H9 (cell line): ENCODE measurements around the gene DENND5B. TPM values are rescaled to one million over a fixed set of nuclear protein-coding genes. Genes with fewer than 3 reads are reported as not detected.
A peak's percentile ranks its signal among the peaks of the same experiment; 100 is the strongest.

Experiments
- DNase-seq: peaks from one replicate; pipeline ENCODE4 v3.0.0-alpha.2; 2017
- H2AFZ ChIP-seq: one replicate; pipeline ENCODE4 v1.6.1; 2013; ENCODE audit warnings: mild to moderate bottlenecking, low read length, control low read depth, moderate library complexity
- H2AK5ac ChIP-seq: 2 replicates; pipeline ENCODE4 v1.6.1; 2013; ENCODE audit warnings: low read length, control low read depth, mixed read lengths; ENCODE audit not compliant: insufficient read length
- H2BK120ac ChIP-seq: one replicate; pipeline ENCODE4 v1.6.1; 2013; ENCODE audit warnings: low read depth, mild to moderate bottlenecking, low read length, control low read depth, inconsistent platforms; ENCODE audit not compliant: poor library complexity, severe bottlenecking
- H2BK12ac ChIP-seq: 2 replicates; pipeline ENCODE4 v1.6.1; 2013; ENCODE audit warnings: low read length, control low read depth, mixed read lengths, low read depth; ENCODE audit not compliant: insufficient read length
- H2BK15ac ChIP-seq: 2 replicates; pipeline ENCODE4 v1.6.1; 2013; ENCODE audit warnings: low read depth, low read length, control low read depth
- H2BK20ac ChIP-seq: one replicate; pipeline ENCODE4 v1.6.1; 2013; ENCODE audit warnings: low read depth, mild to moderate bottlenecking, low read length, control low read depth, inconsistent platforms; ENCODE audit not compliant: poor library complexity, severe bottlenecking
- H2BK5ac ChIP-seq: 2 replicates; pipeline ENCODE4 v1.6.1; 2013; ENCODE audit warnings: low read length, control low read depth, mixed read lengths; ENCODE audit not compliant: insufficient read length
- H3K14ac ChIP-seq: 2 replicates; pipeline ENCODE4 v1.6.1; 2013; ENCODE audit warnings: low read length, control low read depth; ENCODE audit not compliant: insufficient read depth
- H3K18ac ChIP-seq: 2 replicates; pipeline ENCODE4 v1.6.1; 2013; ENCODE audit warnings: low read depth, mild to moderate bottlenecking, mixed read lengths, low read length, control low read depth; ENCODE audit not compliant: insufficient read length
- H3K23ac ChIP-seq: 2 replicates; pipeline ENCODE4 v1.6.1; 2013; ENCODE audit warnings: low read length, control low read depth, mixed read lengths, low read depth; ENCODE audit not compliant: insufficient read length
- H3K23me2 ChIP-seq: 2 replicates; pipeline ENCODE4 v1.6.1; 2013; ENCODE audit warnings: low read depth, mild to moderate bottlenecking, mixed read lengths, low read length, control low read depth; ENCODE audit not compliant: insufficient read length, poor library complexity, severe bottlenecking
- H3K27ac ChIP-seq: 2 replicates; pipeline ENCODE4 v1.5.1; 2013; ENCODE audit warnings: low read length, control low read depth, mixed read lengths, low read depth; ENCODE audit not compliant: insufficient read length
- H3K27me3 ChIP-seq: 2 replicates; pipeline ENCODE4 v1.6.1; 2013; ENCODE audit warnings: low read length, control low read depth, inconsistent platforms; ENCODE audit not compliant: insufficient read depth
- H3K4ac ChIP-seq: 2 replicates; pipeline ENCODE4 v1.6.1; 2013; ENCODE audit warnings: low read depth, mild to moderate bottlenecking, control low read depth, inconsistent platforms, low read length, moderate library complexity
- H3K4me1 ChIP-seq: 2 replicates; pipeline ENCODE4 v1.6.1; 2013; ENCODE audit warnings: low read length, control low read depth, inconsistent platforms; ENCODE audit not compliant: insufficient read depth
- H3K4me2 ChIP-seq: 2 replicates; pipeline ENCODE4 v1.6.1; 2013; ENCODE audit warnings: low read length, control low read depth, mixed read lengths; ENCODE audit not compliant: insufficient read length, insufficient read depth
- H3K56ac ChIP-seq: 2 replicates; pipeline ENCODE4 v1.6.1; 2013; ENCODE audit warnings: low read depth, mild to moderate bottlenecking, mixed read lengths, low read length, control low read depth; ENCODE audit not compliant: insufficient read length
- H3K79me1 ChIP-seq: 2 replicates; pipeline ENCODE4 v1.6.1; 2013; ENCODE audit warnings: low read depth, mild to moderate bottlenecking, moderate library complexity, low read length, control low read depth, inconsistent platforms; ENCODE audit not compliant: insufficient read depth, poor library complexity, severe bottlenecking
- H3K79me2 ChIP-seq: 2 replicates; pipeline ENCODE4 v1.6.1; 2013; ENCODE audit warnings: low read length, control low read depth, inconsistent platforms; ENCODE audit not compliant: insufficient read depth
- H3K9ac ChIP-seq: 2 replicates; pipeline ENCODE4 v1.6.1; 2013; ENCODE audit warnings: low read length, control low read depth, mixed read lengths; ENCODE audit not compliant: insufficient read length; ENCODE audit errors: extremely low read depth
- H3K9me3 ChIP-seq: one replicate; pipeline ENCODE4 v1.6.1; 2013; ENCODE audit warnings: low read depth, low read length, inconsistent platforms; ENCODE audit not compliant: control insufficient read depth
- H3T11ph ChIP-seq: one replicate; pipeline ENCODE4 v1.6.1; 2013; ENCODE audit warnings: mild to moderate bottlenecking, low read length, control low read depth, inconsistent platforms
- H4K20me1 ChIP-seq: one replicate; pipeline ENCODE4 v1.6.1; 2013; ENCODE audit not compliant: control insufficient read depth, insufficient read length, insufficient read depth
- H4K5ac ChIP-seq: 2 replicates; pipeline ENCODE4 v1.6.1; 2013; ENCODE audit warnings: low read depth, mild to moderate bottlenecking, mixed read lengths, low read length, control low read depth; ENCODE audit not compliant: insufficient read length
- H4K8ac ChIP-seq: replicated peaks from 2 replicates; pipeline ENCODE4 v1.6.1; 2013; ENCODE audit warnings: low read length, control low read depth, mixed read lengths, low read depth; ENCODE audit not compliant: insufficient read length
- H4K91ac ChIP-seq: 2 replicates; pipeline ENCODE4 v1.6.1; 2013; ENCODE audit warnings: low read depth, mild to moderate bottlenecking, moderate library complexity, mixed read lengths, low read length, control low read depth; ENCODE audit not compliant: insufficient read length
- H3K27ac Mint-ChIP-seq, 3 experiments: 2 replicates in 2 of 3; 3 replicates in 1 of 3; pipeline ENCODE4 v1.8.0; 2020 to 2021; ENCODE audit warnings: mixed read lengths in 3 of 3, mild to moderate bottlenecking in 1 of 3, moderate library complexity in 1 of 3
- H3K27me3 Mint-ChIP-seq: 2 replicates; pipeline ENCODE4 v1.8.0; 2021; ENCODE audit warnings: low read depth, mild to moderate bottlenecking, moderate library complexity, mixed read lengths
- H3K36me3 Mint-ChIP-seq, 3 experiments: 2 replicates in 2 of 3; 3 replicates in 1 of 3; pipeline ENCODE4 v1.8.0; 2020 to 2021; ENCODE audit warnings: low read depth in 3 of 3, mixed read lengths in 3 of 3; ENCODE audit not compliant: insufficient read depth in 1 of 3
- H3K4me1 Mint-ChIP-seq, 2 experiments: 2 replicates each; pipeline ENCODE4 v1.8.0; 2020; ENCODE audit warnings: mixed read lengths in 2 of 2
- H3K4me3 Mint-ChIP-seq, 2 experiments: 2 replicates in 1 of 2; 3 replicates in 1 of 2; pipeline ENCODE4 v1.8.0; 2020 to 2021; ENCODE audit warnings: mild to moderate bottlenecking in 2 of 2, mixed read lengths in 2 of 2, moderate library complexity in 1 of 2
- H3K9me3 Mint-ChIP-seq, 2 experiments: 2 replicates in 1 of 2; 3 replicates in 1 of 2; pipeline ENCODE4 v1.8.0; 2020; ENCODE audit warnings: mild to moderate bottlenecking in 2 of 2, mixed read lengths in 2 of 2, moderate library complexity in 1 of 2
- WGBS: extraction: QIAGEN DNeasy Blood & Tissue Kit; methylation state at CpG from one replicate; pipeline ENCODE4 v1.1.7; 2013; ENCODE audit warnings: missing lambda C conversion rate, low lambda C conversion rate, mixed read lengths; ENCODE audit not compliant: insufficient read length; ENCODE audit errors: extremely low coverage; 5-methylcytosine and 5-hydroxymethylcytosine counted together
- total RNA-seq: library from RNA; stranded (reverse); gene quantifications from 2 replicates; pipeline ENCODE4 v1.2.1, GENCODE V29; 2021
- TF ChIP-seq, protein P1 (sequence below): fragments of 200-600 bp; sonication (generic); conservative IDR thresholded peaks from 3 replicates; pipeline ENCODE4 v1.8.0; 2021; ENCODE audit warnings: antibody characterized with exemption, mild to moderate bottlenecking

Gene DENND5B
- total RNA-seq, 1 experiment from 2014 or later, result 13.4 TPM

DNA sequence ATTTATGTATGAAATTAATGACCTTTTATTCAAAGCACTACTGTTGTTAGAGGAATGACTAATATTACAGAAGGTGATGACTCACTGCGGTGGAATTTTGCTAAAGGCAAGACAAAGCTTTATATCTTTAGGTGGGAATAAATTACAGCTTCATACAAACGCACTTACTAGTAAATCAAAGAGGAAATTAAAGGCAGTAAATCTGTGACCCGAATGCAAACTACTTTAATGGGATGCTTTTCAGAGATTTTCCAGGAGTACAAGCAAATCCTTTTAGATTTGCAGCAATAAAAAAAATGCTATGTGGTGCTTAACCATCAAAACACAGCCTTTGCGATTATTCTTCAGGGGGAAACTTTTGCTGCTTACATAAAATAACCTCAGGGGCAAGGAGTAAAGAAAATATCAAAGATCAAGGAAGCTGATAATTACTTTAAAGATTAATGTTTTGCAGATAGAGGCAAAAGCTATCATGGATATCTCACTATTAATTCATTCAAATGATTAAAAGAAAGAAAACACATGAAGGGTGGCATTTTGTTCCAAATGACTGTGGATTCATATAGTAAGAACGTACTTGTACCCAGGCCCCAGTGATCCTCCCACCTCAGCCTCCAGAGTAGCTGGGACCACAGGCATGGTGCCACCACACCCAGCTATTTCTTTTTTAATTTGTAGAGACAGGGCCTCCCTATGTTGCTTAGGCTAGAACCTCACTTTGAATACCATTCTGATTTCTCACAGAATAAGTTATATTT, 98.9 kb downstream of the DENND5B start:
- Histone ChIP-seq H3K56ac (no peak overlapping the region), H3K14ac (no peak overlapping the region), H3K23me2 (no peaks in the 10 kb centered on the region), H2BK5ac (no peak overlapping the region), H3K18ac (no peak overlapping the region), H4K8ac (no peak overlapping the region), H2BK12ac (no peak overlapping the region), H3K4me2 (no peak overlapping the region), H2AK5ac (no peak overlapping the region), H2AFZ (no peak overlapping the region), H4K91ac (no peak overlapping the region), H3K23ac (no peak overlapping the region), H3T11ph (no peak overlapping the region), H4K20me1 (no peaks in the 10 kb centered on the region), H3K4me1 (no peaks in the 10 kb centered on the region), H2BK15ac (no peak overlapping the region), H3K9ac (no peak overlapping the region), H4K5ac (no peak overlapping the region), H3K79me2 (no peaks in the 10 kb centered on the region), H2BK20ac (no peak overlapping the region), H2BK120ac (no peak overlapping the region), H3K9me3 (no peaks in the 10 kb centered on the region), H3K27me3 (no peaks in the 10 kb centered on the region), H3K4ac (no peak overlapping the region), H3K27ac (no peak overlapping the region), H3K79me1 (no peaks in the 10 kb centered on the region)
- H3K4me1 Mint-ChIP-seq, result peaks cover 19 to 24% of the 10 kb centered on the region in 2 experiments
- no peak overlapping the region for H3K4me3 Mint-ChIP-seq
- H3K27me3 Mint-ChIP-seq, result no peaks in the 10 kb centered on the region
- no peaks in the 10 kb centered on the region for H3K9me3 Mint-ChIP-seq
- no peak for DNase-seq
- H3K36me3 Mint-ChIP-seq, result peaks cover 4 to 24% (median 22%) of the 10 kb centered on the region in 3 experiments
- TF ChIP-seq, protein P1, sequence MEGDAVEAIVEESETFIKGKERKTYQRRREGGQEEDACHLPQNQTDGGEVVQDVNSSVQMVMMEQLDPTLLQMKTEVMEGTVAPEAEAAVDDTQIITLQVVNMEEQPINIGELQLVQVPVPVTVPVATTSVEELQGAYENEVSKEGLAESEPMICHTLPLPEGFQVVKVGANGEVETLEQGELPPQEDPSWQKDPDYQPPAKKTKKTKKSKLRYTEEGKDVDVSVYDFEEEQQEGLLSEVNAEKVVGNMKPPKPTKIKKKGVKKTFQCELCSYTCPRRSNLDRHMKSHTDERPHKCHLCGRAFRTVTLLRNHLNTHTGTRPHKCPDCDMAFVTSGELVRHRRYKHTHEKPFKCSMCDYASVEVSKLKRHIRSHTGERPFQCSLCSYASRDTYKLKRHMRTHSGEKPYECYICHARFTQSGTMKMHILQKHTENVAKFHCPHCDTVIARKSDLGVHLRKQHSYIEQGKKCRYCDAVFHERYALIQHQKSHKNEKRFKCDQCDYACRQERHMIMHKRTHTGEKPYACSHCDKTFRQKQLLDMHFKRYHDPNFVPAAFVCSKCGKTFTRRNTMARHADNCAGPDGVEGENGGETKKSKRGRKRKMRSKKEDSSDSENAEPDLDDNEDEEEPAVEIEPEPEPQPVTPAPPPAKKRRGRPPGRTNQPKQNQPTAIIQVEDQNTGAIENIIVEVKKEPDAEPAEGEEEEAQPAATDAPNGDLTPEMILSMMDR, result no peak
- peak overlapping the region in 1 of 3 experiments; percentile 11; a peak in 1 of 7 replicates for H3K27ac Mint-ChIP-seq
- no CpG with 5 or more reads among the region's 5 CpGs for WGBS
